ENCODE data around the gene PIGQ.

DNA sequence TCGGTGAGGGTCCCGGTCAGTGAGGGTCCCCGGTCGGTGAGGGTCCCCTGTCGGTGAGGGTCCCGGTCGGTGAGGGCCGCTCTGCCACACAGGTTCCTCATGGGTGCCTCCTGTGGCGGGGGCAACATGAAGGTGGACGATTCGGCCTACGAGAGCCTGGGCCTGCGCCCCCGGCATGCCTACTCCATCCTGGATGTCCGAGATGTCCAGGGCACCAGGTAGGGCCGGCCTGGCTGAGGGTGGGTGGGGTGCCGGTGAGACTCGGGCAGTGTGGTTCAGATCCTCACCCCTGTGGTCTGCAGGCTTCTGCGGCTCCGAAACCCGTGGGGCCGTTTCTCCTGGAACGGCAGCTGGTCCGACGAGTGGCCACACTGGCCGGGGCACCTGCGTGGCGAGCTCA is 18.6 kb upstream of the PIGQ start:
- TF ChIP-seq, protein P1, sequence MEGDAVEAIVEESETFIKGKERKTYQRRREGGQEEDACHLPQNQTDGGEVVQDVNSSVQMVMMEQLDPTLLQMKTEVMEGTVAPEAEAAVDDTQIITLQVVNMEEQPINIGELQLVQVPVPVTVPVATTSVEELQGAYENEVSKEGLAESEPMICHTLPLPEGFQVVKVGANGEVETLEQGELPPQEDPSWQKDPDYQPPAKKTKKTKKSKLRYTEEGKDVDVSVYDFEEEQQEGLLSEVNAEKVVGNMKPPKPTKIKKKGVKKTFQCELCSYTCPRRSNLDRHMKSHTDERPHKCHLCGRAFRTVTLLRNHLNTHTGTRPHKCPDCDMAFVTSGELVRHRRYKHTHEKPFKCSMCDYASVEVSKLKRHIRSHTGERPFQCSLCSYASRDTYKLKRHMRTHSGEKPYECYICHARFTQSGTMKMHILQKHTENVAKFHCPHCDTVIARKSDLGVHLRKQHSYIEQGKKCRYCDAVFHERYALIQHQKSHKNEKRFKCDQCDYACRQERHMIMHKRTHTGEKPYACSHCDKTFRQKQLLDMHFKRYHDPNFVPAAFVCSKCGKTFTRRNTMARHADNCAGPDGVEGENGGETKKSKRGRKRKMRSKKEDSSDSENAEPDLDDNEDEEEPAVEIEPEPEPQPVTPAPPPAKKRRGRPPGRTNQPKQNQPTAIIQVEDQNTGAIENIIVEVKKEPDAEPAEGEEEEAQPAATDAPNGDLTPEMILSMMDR (conservative IDR thresholded peaks at IDR 0.05; ENCODE audit: low read depth in 2 of 2): no peak
- no peak for TF ChIP-seq REST (IDR thresholded peaks at IDR 0.05; ENCODE audit: unreplicated experiment)
- no peak for TF ChIP-seq POLR2AphosphoS5 (IDR thresholded peaks at IDR 0.05; ENCODE audit: low read depth)
- TF ChIP-seq EZH2 (IDR thresholded peaks at IDR 0.05; ENCODE audit: low read depth, unreplicated experiment): no peak
- TF ChIP-seq JUNB (IDR thresholded peaks at IDR 0.05; ENCODE audit: unreplicated experiment): no peak
- no peak for TF ChIP-seq STAT1 (IDR thresholded peaks at IDR 0.05; ENCODE audit: unreplicated experiment)
- no peak for TF ChIP-seq CREB1 (CRISPR knock-in tag; IDR thresholded peaks at IDR 0.05; ENCODE audit: low read depth)
- TF ChIP-seq, protein P2, sequence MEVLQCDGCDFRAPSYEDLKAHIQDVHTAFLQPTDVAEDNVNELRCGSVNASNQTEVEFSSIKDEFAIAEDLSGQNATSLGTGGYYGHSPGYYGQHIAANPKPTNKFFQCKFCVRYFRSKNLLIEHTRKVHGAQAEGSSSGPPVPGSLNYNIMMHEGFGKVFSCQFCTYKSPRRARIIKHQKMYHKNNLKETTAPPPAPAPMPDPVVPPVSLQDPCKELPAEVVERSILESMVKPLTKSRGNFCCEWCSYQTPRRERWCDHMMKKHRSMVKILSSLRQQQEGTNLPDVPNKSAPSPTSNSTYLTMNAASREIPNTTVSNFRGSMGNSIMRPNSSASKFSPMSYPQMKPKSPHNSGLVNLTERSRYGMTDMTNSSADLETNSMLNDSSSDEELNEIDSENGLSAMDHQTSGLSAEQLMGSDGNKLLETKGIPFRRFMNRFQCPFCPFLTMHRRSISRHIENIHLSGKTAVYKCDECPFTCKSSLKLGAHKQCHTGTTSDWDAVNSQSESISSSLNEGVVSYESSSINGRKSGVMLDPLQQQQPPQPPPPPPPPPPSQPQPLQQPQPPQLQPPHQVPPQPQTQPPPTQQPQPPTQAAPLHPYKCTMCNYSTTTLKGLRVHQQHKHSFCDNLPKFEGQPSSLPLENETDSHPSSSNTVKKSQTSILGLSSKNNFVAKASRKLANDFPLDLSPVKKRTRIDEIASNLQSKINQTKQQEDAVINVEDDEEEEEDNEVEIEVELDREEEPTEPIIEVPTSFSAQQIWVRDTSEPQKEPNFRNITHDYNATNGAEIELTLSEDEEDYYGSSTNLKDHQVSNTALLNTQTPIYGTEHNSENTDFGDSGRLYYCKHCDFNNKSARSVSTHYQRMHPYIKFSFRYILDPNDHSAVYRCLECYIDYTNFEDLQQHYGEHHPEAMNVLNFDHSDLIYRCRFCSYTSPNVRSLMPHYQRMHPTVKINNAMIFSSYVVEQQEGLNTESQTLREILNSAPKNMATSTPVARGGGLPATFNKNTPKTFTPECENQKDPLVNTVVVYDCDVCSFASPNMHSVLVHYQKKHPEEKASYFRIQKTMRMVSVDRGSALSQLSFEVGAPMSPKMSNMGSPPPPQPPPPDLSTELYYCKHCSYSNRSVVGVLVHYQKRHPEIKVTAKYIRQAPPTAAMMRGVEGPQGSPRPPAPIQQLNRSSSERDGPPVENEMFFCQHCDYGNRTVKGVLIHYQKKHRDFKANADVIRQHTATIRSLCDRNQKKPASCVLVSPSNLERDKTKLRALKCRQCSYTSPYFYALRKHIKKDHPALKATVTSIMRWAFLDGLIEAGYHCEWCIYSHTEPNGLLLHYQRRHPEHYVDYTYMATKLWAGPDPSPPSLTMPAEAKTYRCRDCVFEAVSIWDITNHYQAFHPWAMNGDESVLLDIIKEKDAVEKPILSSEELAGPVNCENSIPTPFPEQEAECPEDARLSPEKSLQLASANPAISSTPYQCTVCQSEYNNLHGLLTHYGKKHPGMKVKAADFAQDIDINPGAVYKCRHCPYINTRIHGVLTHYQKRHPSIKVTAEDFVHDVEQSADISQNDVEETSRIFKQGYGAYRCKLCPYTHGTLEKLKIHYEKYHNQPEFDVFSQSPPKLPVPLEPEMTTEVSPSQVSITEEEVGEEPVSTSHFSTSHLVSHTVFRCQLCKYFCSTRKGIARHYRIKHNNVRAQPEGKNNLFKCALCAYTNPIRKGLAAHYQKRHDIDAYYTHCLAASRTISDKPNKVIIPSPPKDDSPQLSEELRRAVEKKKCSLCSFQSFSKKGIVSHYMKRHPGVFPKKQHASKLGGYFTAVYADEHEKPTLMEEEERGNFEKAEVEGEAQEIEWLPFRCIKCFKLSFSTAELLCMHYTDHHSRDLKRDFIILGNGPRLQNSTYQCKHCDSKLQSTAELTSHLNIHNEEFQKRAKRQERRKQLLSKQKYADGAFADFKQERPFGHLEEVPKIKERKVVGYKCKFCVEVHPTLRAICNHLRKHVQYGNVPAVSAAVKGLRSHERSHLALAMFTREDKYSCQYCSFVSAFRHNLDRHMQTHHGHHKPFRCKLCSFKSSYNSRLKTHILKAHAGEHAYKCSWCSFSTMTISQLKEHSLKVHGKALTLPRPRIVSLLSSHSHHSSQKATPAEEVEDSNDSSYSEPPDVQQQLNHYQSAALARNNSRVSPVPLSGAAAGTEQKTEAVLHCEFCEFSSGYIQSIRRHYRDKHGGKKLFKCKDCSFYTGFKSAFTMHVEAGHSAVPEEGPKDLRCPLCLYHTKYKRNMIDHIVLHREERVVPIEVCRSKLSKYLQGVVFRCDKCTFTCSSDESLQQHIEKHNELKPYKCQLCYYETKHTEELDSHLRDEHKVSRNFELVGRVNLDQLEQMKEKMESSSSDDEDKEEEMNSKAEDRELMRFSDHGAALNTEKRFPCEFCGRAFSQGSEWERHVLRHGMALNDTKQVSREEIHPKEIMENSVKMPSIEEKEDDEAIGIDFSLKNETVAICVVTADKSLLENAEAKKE (CRISPR knock-in tag; IDR thresholded peaks at IDR 0.05): no peak
- TF ChIP-seq EZH2phosphoT487 (IDR thresholded peaks at IDR 0.05; ENCODE audit: unreplicated experiment): no peak
- no peak for TF ChIP-seq ZNF331 (CRISPR knock-in tag; IDR thresholded peaks at IDR 0.05; ENCODE audit: low read depth)
- no peak for TF ChIP-seq ZNF114 (CRISPR knock-in tag; IDR thresholded peaks at IDR 0.05)

Data from GM23338 (cell line).